ENCODE data around the gene ITSN2.

GRCh38 chr2:24345937-24346336, 14.4 kb downstream of the ITSN2 start:
- TF ChIP-seq CTCF (conservative IDR thresholded peaks at IDR 0.05; ENCODE audit: low read depth, low read length), result no peak
- TF ChIP-seq EZH2 (IDR thresholded peaks at IDR 0.05; ENCODE audit: low read length, unreplicated experiment), result no peak
